GM20000 (cell line): Measurements from ENCODE around the gene CACNA1H.

ENCODE experiments used
- DNase-seq: peaks from one replicate; pipeline ENCODE4 v3.0.0; 2012; ENCODE audit warnings: low spot score
- CTCF ChIP-seq: IDR thresholded peaks from 2 replicates; pipeline ENCODE4 v1.5.1; 2012; ENCODE audit warnings: mild to moderate bottlenecking, control low read depth; ENCODE audit errors: extremely low read depth, missing control alignments

Gene CACNA1H

GRCh38 chr16:1133810-1134520 lies 18.9 kb upstream of the CACNA1H start:
- TF ChIP-seq CTCF, result no peak
- no peak for DNase-seq

- no peak for TF ChIP-seq CTCF
- DNase-seq, result no peak
Observed at GRCh38 chr16:1134776-1135458, 18.0 kb upstream of the CACNA1H start.

GRCh38 chr16:1135459-1135825 lies 17.5 kb upstream of the CACNA1H start:
- no peak for TF ChIP-seq CTCF
- no peak for DNase-seq

- DNase-seq, result no peak
- TF ChIP-seq CTCF, result no peak
Observed at GRCh38 chr16:1137604-1138003, 15.3 kb upstream of the CACNA1H start.

GRCh38 chr16:1140582-1141162 lies 12.2 kb upstream of the CACNA1H start:
- DNase-seq, result no peak
- TF ChIP-seq CTCF, result no peak

GRCh38 chr16:1141191-1141590 lies 11.7 kb upstream of the CACNA1H start:
- DNase-seq, result no peak

More at GRCh38 chr16:1141191-1141590, 11.7 kb upstream of the CACNA1H start:
- TF ChIP-seq CTCF, result no peak
